DOHH2 (cell line): ENCODE data around the gene NPIPA1.
"Not testable (repeated sequence)": the region's sequence is repeated elsewhere in the genome, so short reads cannot be mapped to it uniquely, and the experiment has no call there.

Experiments used
- CTCF ChIP-seq: fragments of 200-600 bp; sonication (generic); IDR thresholded peaks from one replicate; pipeline ENCODE4 v1.5.1; 2014; ENCODE audit warnings: antibody characterized with exemption, mild to moderate bottlenecking, low read depth, low read length; ENCODE audit not compliant: poor library complexity, severe bottlenecking
- EZH2phosphoT487 ChIP-seq: fragments of 200-600 bp; sonication (generic); IDR thresholded peaks from 2 replicates; pipeline ENCODE4 v1.6.1; 2017; ENCODE audit warnings: borderline replicate concordance, mild to moderate bottlenecking, antibody characterized with exemption, low read length, moderate library complexity, mixed read lengths

GRCh38 chr16:14989291-14990281 lies 52.3 kb downstream of the NPIPA1 start:
- not testable (repeated sequence) for TF ChIP-seq CTCF, EZH2phosphoT487
